Measurements from ENCODE around the gene IDI2.

DNA sequence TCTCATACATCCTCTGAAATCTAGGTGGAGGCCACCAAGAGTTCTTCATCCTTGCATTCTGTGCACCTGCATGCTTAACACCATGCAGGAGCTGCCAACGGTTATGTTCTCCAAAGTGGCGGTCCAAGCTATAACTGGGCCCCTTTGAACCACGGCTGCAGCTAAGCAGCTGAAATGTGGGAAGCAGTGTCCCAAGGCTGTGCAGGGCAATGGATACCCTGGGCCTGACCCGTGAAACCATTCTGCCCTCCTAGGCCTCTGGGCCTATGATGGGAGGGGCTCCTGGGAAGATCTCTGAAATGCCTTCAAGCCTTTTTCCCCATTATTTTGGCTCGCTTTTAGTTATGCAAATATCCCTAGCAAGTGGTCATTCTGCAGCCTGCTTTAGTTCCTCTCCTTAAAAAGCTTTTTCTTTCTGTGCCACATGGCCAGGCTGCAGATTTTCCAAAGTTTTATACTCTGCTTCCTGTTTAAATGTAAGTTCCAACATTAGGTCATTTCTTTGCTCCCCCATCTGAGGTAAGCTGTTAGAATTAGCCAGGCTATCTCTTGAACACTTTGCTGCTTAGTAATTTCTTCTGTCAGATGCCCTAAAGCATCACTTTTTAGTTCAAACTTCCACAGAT is 45.1 kb downstream of the IDI2 start:
- TF ChIP-seq GATA2 (IDR thresholded peaks at IDR 0.05; ENCODE audit: low read depth, low read length) (no peak), GATA3 (IDR thresholded peaks at IDR 0.05; ENCODE audit: low read depth, low read length) (no peak)
